ENCODE results near the gene FARS2.

Gene FARS2

GRCh38 chr6:5471637-5472398 lies 210.5 kb downstream of the FARS2 start:
- DNase-seq = no peak

- DNase-seq = no peak
These were observed 211.3 kb downstream of the FARS2 start for GRCh38 chr6:5472571-5472970.

GRCh38 chr6:5475779-5476178 lies 214.5 kb downstream of the FARS2 start:
- DNase-seq = no peak

- DNase-seq = no peak
These were observed 217.1 kb downstream of the FARS2 start for GRCh38 chr6:5478380-5478779.

GRCh38 chr6:5481033-5481432 lies 219.7 kb downstream of the FARS2 start:
- DNase-seq = no peak

GRCh38 chr6:5481750-5482149 lies 220.4 kb downstream of the FARS2 start:
- no peak for DNase-seq

GRCh38 chr6:5482619-5483018 lies 221.3 kb downstream of the FARS2 start:
- no peak for DNase-seq

- no peak for DNase-seq
These were observed 223.4 kb downstream of the FARS2 start for GRCh38 chr6:5484692-5485091.

GRCh38 chr6:5486214-5486613 lies 224.9 kb downstream of the FARS2 start:
- DNase-seq = no peak

- DNase-seq = no peak
These were observed 229.3 kb downstream of the FARS2 start for GRCh38 chr6:5490501-5491069.

- no peak for DNase-seq
These were observed 231.0 kb downstream of the FARS2 start for GRCh38 chr6:5492356-5492755.

GRCh38 chr6:5493806-5494205 lies 232.5 kb downstream of the FARS2 start:
- no peak for DNase-seq

- DNase-seq = no peak
These were observed 236.7 kb downstream of the FARS2 start for GRCh38 chr6:5497896-5498578.

- DNase-seq = no peak
These were observed 237.2 kb downstream of the FARS2 start for GRCh38 chr6:5498579-5498899.

- DNase-seq = no peak
These were observed 238.5 kb downstream of the FARS2 start for GRCh38 chr6:5499644-5500306.

GRCh38 chr6:5501837-5502236 lies 240.5 kb downstream of the FARS2 start:
- no peak for DNase-seq

- DNase-seq = no peak
These were observed 242.8 kb downstream of the FARS2 start for GRCh38 chr6:5504078-5504477.

- DNase-seq = no peak
These were observed 244.8 kb downstream of the FARS2 start for GRCh38 chr6:5506149-5506548.

- DNase-seq = no peak
These were observed 245.3 kb downstream of the FARS2 start for GRCh38 chr6:5506597-5506996.

- peak; percentile 3 for DNase-seq
These were observed 245.9 kb downstream of the FARS2 start for GRCh38 chr6:5507131-5507681.

GRCh38 chr6:5509106-5509505 lies 247.8 kb downstream of the FARS2 start:
- DNase-seq = no peak

- DNase-seq = no peak
These were observed 249.2 kb downstream of the FARS2 start for GRCh38 chr6:5510331-5511133.

GRCh38 chr6:5511954-5512353 lies 250.6 kb downstream of the FARS2 start:
- DNase-seq = no peak
